ENCODE data around the gene CACNA1C.
"Not testable (repeated sequence)": the region's sequence is repeated elsewhere in the genome, so short reads cannot be mapped to it uniquely, and the experiment has no call there.

Gene CACNA1C

DNA sequence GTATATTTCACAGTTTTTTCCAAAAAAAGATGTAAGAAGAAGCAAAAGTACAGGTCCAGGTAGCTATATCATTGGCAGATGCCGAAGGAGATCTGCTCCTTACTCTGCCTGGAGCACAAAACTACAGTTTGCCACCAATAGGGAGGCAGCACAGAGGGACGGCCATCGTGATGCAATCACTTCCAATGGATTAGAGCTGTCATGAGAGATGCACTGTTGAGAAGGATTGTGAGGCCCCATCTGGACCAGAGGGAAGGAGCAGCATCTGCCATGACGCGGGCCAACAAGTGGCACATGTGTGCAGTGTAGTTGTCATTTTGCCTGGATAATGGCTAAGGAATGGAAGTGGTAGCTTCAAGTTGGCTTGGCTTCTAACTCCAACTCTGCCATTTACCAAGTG, 423.2 kb downstream of the CACNA1C start:
- DNase-seq = no peak

- DNase-seq = peak; percentile 7
These were observed 424.4 kb downstream of the CACNA1C start for GRCh38 chr12:2477009-2477766.

- DNase-seq = no peak
These were observed 427.2 kb downstream of the CACNA1C start for GRCh38 chr12:2479851-2480535.

DNA sequence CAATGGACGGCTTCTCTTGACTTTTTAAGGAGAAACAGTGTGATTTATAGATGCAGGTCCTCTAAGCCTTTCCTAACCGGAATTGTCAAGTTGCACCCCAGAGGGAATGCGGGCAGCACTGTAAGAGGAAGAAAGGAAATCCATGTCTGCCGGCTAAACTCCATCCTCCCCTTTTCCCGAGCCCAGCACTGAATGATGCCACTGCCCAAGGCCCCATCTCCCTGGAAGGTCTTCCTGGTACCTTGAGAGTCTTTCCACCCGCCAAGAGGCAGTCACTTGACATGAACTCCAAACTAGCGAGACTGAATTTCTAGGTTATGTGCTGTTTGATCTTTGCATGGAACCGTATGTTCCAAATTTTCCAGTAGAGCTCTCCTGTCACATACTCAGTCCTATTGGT, 428.6 kb downstream of the CACNA1C start:
- DNase-seq = no peak

DNA sequence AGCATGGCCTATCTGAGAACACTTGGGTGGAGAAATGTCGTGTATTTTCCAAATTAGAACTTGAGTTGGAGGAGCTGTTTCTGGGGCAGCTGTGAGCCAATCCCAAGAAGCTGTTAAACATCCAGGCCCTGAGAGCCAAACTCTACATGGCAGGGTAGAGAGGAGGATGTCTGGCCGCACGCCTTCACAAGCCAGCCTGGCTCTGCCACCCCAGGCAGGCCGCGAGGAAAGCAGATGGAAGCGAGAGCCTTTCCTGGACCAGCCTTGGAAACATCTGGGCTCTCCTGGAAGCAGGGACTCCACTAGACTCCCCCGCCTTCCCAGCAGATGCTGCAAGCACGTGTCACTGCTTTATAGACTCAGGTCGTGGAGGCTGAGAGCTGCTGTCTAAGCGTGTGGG, 429.2 kb downstream of the CACNA1C start:
- no peak for DNase-seq

GRCh38 chr12:2482938-2483660, 430.3 kb downstream of the CACNA1C start:
- DNase-seq = peak; percentile 23

- no peak for DNase-seq
These were observed 430.9 kb downstream of the CACNA1C start for GRCh38 chr12:2483713-2484112.

GRCh38 chr12:2484141-2484776, 431.5 kb downstream of the CACNA1C start:
- no peak for DNase-seq

DNA sequence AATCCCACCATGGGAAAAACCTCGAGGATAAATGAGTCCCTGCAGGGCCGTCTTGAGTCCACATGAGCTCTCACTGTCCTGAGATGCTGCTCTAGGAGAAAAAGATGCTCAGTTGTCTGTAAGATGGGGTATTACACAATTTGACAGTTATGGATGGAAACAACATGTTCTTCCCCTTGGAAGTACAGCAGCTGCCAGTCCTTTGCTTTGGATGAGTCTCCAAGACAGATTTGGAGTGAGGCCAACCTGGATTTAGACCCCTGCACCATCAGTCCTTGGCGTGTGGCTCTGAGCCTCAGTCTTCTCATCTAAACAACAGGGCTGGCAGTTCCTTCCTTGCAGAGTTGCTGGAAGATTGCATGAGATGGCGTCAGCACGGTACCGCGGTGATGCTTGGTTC, 432.9 kb downstream of the CACNA1C start:
- DNase-seq = no peak

DNA sequence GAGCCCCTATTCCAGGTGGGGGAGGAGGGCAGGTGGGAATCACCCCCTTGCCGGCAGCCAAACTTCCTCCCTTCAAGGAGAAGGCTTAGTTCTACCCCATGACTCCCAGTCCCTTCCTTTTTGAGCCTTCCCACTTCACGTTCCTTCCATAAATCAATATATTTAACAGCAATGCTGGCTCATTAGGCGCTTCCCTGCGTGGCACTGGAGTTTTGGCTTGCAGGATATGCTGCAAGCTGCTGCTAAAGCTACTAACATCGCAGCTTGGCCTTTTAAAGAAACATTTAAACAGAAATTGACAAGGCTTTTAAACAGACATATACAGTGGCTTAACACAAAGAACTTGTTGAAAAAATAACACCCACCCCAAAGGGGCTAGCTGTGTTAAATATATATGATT, 434.0 kb downstream of the CACNA1C start:
- no peak for DNase-seq

DNA sequence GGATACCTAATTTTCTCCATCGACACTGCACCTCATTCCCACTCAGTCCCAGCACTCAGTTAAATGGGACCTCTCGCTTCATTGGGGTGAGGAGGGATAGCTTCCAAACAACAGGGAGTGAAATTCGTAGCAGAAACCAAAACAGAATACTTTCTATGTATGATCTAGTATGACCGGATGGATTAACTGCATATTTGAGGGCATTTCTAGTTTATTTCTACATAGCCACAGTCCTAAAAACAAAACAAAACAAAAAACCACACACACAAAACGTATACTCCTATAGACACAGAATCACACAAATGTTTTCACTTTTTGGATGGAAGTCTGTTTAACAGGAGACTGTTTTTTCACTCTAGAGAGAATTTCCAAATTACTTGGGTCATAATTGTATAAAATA, 434.5 kb downstream of the CACNA1C start:
- no peak for DNase-seq

DNA sequence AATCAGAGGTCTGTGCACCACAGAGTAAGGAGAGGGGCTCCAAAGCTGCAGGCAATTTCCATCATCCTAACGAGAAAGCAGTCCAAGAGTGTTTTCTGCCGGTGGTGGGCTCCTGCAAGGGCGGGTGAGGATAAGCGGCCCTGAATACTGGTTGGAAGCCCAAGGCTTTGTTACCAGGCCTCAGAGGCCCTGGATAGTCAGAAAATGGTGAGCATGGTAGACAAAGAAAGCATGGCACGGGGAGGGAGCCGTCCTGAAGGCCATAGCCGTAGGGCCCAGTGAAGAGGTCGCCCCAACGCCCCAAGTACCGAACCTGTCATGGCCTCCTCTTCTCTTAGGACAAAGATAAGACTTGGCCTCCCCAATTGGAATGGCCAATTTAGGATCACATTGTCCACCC, 435.3 kb downstream of the CACNA1C start:
- no peak for DNase-seq

DNA sequence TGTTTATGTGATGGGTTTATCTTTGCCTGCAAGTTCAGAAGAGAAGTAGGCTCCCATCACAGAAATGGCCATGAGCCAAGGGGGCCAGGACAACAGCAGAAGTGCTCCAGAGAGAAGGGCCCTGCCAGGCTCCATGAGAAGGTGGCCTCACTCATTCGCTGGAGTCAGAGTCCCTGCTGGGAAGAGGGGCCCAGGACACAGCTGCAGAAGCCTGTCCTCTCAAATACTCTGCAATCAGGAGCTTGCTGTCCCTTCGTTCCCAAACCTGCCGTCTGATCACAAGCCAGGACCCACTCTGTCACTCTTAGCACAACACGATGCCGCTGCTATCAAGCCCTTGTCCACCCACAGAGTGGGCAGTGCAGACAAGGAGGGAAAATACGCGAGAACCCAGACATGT, 435.8 kb downstream of the CACNA1C start:
- no peak for DNase-seq

DNA sequence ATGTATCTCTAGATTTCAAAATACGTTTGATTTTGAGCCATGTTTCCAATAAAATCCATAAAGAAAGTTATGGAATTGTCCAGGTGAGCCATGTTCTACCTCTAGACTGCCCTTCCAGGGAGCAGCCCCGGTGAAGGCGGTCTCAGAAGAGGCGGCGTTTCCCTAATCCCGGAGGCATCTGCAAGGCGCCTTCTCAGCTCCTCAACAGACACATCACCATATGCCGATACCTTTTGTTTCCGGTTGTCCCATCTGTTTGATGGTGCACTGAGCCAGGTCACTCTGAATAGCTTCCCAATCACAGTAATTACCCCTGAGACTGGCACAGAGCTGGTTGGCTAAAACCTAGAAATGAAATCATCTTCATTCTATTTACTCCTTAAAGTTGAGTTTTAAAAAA, 436.5 kb downstream of the CACNA1C start:
- no peak for DNase-seq

DNA sequence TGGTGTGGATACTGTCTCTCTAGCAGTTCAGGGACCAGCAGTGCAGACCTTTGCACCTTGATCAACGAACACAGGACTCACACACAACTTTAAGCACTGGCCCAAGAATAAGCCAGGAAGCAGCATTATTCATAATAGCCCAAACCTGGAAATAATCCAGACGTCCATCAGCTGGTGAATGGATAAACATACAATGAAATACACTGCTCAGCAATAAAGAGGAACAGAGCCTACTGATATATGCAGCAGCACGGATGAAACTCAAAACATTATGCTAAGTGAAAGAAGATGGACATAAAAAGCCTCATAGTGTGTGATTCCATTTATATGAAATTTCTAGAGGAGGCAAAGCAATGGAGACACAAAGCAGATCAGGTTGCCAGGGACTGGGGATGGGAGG, 438.0 kb downstream of the CACNA1C start:
- no peak for DNase-seq

DNA sequence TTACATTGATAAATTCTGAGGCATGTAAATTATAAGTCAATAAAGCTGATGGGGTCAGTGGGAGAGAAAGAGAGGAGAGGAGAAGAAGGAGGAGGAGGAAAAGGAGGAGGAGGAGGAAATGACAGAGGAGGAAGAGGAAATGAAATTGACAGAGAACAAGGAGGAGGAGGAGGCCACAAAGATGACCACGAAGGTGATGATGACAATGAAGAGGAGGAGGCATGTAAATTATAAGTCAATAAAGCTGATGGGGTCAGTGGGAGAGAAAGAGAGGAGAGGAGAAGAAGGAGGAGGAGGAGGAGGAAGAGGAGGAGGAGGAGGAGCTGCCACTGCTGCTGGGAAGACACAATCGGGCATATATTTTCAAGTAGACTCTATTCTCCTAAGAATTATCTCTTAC, 438.6 kb downstream of the CACNA1C start:
- DNase-seq = not testable (repeated sequence)

- DNase-seq = no peak
These were observed 439.4 kb downstream of the CACNA1C start for GRCh38 chr12:2492236-2492635.

- no peak for DNase-seq
These were observed 440.3 kb downstream of the CACNA1C start for GRCh38 chr12:2493086-2493485.

- no peak for DNase-seq
These were observed 441.9 kb downstream of the CACNA1C start for GRCh38 chr12:2494486-2495192.

GRCh38 chr12:2495417-2496112, 442.8 kb downstream of the CACNA1C start:
- DNase-seq = no peak

DNA sequence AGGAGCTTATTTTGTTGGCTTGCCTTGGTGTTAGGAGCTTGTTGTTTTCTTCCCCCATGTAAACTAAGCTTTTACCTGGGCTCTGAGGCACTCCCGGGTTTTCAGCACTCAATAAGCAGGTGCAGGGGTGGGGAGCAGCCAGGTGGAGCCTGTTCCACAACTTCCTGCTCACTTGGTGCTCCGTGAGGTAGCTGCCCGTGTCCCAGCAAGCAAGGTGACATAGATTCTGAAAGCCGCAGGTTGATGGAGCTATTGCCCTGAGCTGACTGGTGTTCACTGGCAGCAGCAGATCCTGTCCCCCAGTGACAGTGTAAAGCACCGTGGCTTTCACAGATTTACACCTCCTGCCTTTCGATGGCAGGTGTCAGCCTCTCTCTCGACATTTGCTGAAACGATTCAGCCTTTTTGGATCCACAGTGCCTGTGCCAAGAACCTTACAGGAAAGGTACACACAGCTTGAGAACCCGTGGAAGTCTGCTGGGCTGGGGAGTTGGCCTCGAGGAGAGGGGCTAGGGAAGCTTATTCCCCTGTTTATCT, 446.2 kb downstream of the CACNA1C start:
- no peak for DNase-seq
